ENCODE results near the gene PSMB5.

PSMB5 gene

GRCh38 chr14:23030936-23031335 lies 3.8 kb downstream of the PSMB5 start:
- TF ChIP-seq ZFP37 (tag by site-specific recombination; IDR thresholded peaks at IDR 0.05) = no peak
- Histone ChIP-seq H3K4me3 (ENCODE audit: low read depth, low read length) (no peak overlapping the region), H3K9me3 (ENCODE audit: control insufficient read depth, insufficient read depth, low read depth, low read length) (no peaks in the 10 kb centered on the region), H3K36me3 (ENCODE audit: control insufficient read depth in 2 of 2, insufficient read depth in 1 of 2, low read length in 2 of 2) (peaks cover 45 to 55% of the 10 kb centered on the region in 2 experiments), H3K27ac (ENCODE audit: extremely low read depth, low read depth, low read length) (no peak overlapping the region), H3K4me1 (ENCODE audit: control insufficient read depth, insufficient read depth, low read length) (no peaks in the 10 kb centered on the region)
- ChIA-PET CTCF (interaction anchor here (0.6 to 1.8 kb wide), 5 partner anchors 24 to 49 kb away, joined by 3 to 8 read pairs (median 4); partner anchors contain the start of gene AJUBA), POLR2A (interaction anchor here (0.6 to 1.8 kb wide), 2 partner anchors 11 to 24 kb away, joined by 3 to 4 read pairs; no protein-coding TSS in a partner anchor)

GRCh38 chr14:23028799-23029198 lies 5.9 kb downstream of the PSMB5 start:
- peaks cover 45 to 70% of the 10 kb centered on the region in 2 experiments for H3K36me3 ChIP-seq (ENCODE audit: control insufficient read depth in 2 of 2, insufficient read depth in 1 of 2, low read length in 2 of 2)
- ChIA-PET CTCF (interaction anchor here (0.6 to 2.9 kb wide), 4 partner anchors 10 to 48 kb away, joined by 3 to 15 read pairs (median 4); no protein-coding TSS in a partner anchor), POLR2A (interaction anchor here (2.0 kb wide), 1 partner anchor 22 kb away, joined by 6 read pairs; no protein-coding TSS in a partner anchor)
- no peak for TF ChIP-seq HOXA7 (CRISPR knock-in tag; IDR thresholded peaks at IDR 0.05; ENCODE audit: borderline replicate concordance)
- no peak for TF ChIP-seq ZNF639 (tag by site-specific recombination; IDR thresholded peaks at IDR 0.05)
- no peak for TF ChIP-seq ZNF521 (tag by site-specific recombination; IDR thresholded peaks at IDR 0.05)
- no peak for TF ChIP-seq MYNN (tag by site-specific recombination; IDR thresholded peaks at IDR 0.05; ENCODE audit: borderline replicate concordance)
- TF ChIP-seq ZNF621 (tag by site-specific recombination; IDR thresholded peaks at IDR 0.05) = no peak
- TF ChIP-seq ZNF560 (tag by site-specific recombination; IDR thresholded peaks at IDR 0.05; ENCODE audit: borderline replicate concordance) = no peak
- TF ChIP-seq ZIC2 (tag by site-specific recombination; IDR thresholded peaks at IDR 0.05) = no peak
- TF ChIP-seq ZNF19 (tag by site-specific recombination; IDR thresholded peaks at IDR 0.05; ENCODE audit: low read depth) = no peak
- no peak for TF ChIP-seq ZEB2 (tag by site-specific recombination; IDR thresholded peaks at IDR 0.05)
- no peak for TF ChIP-seq ZSCAN4 (tag by site-specific recombination; IDR thresholded peaks at IDR 0.05)
- no peak for TF ChIP-seq ZNF600 (tag by site-specific recombination; IDR thresholded peaks at IDR 0.05)
- no peak for TF ChIP-seq ZNF792 (tag by site-specific recombination; IDR thresholded peaks at IDR 0.05)
- no peak for TF ChIP-seq ZNF266 (tag by site-specific recombination; IDR thresholded peaks at IDR 0.05; ENCODE audit: low read depth)
- TF ChIP-seq IKZF3 (tag by site-specific recombination; IDR thresholded peaks at IDR 0.05) = no peak
- peaks cover 4% of the 10 kb centered on the region; the same call in 1 of the 2 replicates for H3K4me1 ChIP-seq (ENCODE audit: control insufficient read depth, insufficient read depth, low read length)
- no peak overlapping the region for H3K27ac ChIP-seq (ENCODE audit: extremely low read depth, low read depth, low read length)
- H3K4me3 ChIP-seq (ENCODE audit: low read depth, low read length) = no peak overlapping the region
- no peaks in the 10 kb centered on the region for H3K9me3 ChIP-seq (ENCODE audit: control insufficient read depth, insufficient read depth, low read depth, low read length)

- peaks cover 25 to 39% of the 10 kb centered on the region in 2 experiments for H3K36me3 ChIP-seq (ENCODE audit: control insufficient read depth in 2 of 2, insufficient read depth in 1 of 2, low read length in 2 of 2)
- no peak overlapping the region for H3K4me3 ChIP-seq (ENCODE audit: low read depth, low read length)
- no peak overlapping the region for H3K27ac ChIP-seq (ENCODE audit: extremely low read depth, low read depth, low read length)
- CTCF ChIA-PET = interaction anchor here (0.6 to 1.7 kb wide), 5 partner anchors 19 to 162 kb away, joined by 3 to 4 read pairs (median 3); no protein-coding TSS in a partner anchor
- POLR2A ChIA-PET = interaction anchor here (0.6 to 2.3 kb wide), 3 partner anchors 9 to 47 kb away, joined by 3 to 6 read pairs (median 4); partner anchors contain the start of gene PSMB5
- H3K4me1 ChIP-seq (ENCODE audit: control insufficient read depth, insufficient read depth, low read length) = peaks cover 12% of the 10 kb centered on the region
- H3K9me3 ChIP-seq (ENCODE audit: control insufficient read depth, insufficient read depth, low read depth, low read length) = no peaks in the 10 kb centered on the region
- TF ChIP-seq ZNF350 (tag by site-specific recombination; IDR thresholded peaks at IDR 0.05) = no peak
- no peak for TF ChIP-seq TSHZ1 (tag by site-specific recombination; IDR thresholded peaks at IDR 0.05; ENCODE audit: borderline replicate concordance)
- no peak for TF ChIP-seq PRDM2 (tag by site-specific recombination; IDR thresholded peaks at IDR 0.05; ENCODE audit: borderline replicate concordance)
These were observed 9.4 kb downstream of the PSMB5 start for GRCh38 chr14:23025151-23025814.

All from HEK293 (cell line).